Measurements from ENCODE around the gene JAK3.

The JAK3 gene

DNA sequence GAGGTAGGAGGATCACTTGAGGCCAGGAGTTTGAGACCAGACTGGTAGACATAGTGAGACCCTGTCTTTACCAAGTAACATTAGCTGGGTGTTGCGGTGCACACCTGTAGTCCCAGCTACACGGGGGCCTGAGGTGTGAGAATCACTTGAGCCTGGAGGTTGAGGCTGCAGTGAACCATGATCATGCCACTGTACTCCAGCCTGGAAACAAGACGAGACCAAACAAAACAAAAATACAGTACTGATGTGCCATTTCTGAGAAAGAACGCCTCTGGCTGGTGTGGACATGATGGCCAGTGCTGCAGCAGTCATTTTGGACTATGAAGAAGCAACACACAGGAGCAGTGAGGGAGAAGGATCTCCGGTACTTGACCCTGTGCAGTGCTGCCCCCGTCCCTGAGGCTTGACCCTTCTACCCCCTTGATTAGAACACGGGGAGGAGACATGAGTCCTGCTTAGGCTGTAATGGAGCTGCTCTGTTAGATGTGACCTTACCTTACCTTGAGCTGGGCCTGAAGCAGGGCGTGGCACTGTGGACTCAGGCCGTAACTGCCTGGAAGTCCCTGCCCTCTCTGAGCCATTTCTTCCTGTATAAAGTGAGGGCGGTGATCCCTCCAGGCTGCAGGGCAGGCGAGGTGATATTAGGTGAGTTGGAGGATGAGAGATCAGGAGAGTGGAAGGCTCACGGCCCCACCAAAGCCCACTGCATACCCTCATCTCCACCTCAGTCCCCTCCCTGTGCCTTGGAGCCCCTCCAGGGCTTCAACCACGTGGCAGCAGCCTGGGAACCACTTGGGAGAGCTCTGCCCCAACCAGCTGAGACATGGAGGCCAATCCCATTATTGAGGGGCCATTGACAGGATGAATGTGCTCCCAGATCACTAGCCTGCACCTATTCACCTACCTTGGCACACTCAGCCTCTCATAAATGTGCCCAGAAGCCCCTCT lies 17.9 kb upstream of the JAK3 start:
- no peak for DNase-seq

DNA sequence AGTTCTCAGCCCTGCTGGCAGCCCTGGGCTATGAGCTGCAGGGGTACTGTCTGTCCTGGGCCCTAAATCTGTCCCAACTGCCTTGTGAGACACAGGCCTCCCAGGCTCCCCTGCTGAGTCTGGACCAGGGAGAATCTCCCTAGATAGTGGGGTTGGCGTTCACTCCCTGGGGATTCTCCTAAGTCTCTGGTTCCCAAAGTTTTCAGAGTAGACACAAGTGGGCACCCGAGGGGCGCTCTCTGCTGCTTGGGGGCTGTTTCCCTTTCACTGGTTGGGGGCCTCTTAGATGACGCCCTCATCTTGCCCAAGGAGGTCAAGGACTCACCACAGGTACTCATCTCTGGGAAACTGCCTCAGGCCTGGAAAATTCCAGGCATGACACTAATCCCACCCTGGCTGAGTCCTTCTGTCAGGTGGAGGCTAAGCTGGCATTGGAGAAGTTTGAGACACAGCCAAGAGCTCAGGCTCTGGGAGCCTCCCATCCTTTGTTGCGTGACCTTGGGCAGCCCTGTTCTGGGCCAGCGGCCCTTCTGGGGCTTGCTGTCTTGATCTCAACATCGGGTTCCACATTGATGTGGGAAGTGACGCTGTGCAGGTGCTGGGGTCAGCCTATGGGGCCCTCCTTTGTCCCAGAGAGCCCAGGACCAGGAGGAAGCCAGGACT lies 15.9 kb upstream of the JAK3 start:
- no peak for DNase-seq

DNA sequence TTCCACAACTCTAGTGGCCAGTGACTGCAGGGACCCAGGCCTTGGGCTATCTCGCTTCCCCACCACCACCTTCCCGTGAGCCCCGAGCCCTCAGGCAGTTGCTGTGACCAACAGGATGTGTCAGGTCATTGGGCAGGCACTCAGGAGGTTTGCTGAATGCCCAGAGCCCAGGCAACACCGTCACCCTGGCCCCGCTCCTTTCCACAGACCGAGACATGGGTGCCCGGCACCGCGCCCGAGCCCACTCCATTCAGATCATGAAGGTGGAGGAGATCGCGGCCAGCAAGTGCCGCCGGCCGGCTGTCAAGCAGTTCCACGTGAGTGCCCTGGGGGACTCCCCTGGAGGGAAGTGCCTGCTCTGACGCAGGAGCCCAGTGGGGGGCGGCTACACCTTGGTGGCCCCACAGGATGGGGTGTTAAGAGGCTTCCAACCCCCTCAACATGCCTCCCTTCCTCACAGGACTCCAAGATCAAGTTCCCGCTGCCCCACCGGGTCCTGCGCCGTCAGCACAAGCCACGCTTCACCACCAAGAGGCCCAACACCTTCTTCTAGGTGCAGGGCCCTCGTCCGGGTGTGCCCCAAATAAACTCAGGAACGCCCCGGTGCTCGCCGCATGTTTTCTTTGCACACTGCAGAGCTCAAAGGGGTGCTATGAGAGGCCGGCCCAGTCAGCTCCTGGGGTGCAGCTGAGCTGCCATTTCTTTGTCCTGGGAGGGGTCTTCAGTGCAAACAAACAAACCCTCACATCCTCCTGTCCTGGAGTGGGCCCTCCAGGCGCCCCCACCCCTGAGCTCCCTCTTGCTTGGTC lies 15.1 kb upstream of the JAK3 start:
- DNase-seq, result no peak

DNA sequence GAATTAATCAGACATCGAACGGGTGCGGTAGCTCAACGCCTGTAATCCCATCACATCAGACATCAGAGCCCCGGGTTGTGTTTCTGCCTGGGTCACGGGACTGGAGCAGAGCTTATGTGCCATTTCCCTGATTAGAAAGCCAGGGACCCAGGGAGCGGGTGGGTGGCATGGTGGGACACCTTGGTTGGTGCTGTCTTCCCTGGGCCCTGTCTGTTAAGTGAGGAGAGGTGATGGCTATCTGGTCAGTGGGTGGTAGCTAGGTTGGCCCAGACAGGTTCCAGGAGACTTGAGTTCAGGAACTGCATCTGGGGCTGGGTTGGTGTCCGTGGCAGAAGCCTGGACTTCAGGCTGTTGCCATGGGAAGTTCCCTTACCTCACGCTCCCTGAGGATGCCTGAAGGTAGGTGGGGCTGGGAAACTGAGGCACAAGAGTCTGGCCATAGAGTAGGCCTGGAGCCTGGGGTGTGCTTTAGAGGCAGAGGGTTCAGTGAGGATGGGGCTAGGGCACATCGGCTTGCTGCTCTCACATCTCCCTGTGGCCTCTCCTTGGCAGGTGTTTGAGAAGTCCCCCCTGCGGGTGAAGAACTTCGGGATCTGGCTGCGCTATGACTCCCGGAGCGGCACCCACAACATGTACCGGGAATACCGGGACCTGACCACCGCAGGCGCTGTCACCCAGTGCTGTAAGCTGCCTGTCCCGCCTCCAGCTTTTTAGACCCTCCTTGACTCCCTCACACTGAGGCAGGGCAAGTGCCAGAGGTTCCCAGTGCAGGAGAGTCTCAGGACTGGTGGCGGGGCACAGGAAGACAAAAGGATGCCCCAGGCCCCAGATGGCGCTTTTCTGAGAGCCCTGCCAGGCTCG lies 14.0 kb upstream of the JAK3 start:
- DNase-seq, result no peak

DNA sequence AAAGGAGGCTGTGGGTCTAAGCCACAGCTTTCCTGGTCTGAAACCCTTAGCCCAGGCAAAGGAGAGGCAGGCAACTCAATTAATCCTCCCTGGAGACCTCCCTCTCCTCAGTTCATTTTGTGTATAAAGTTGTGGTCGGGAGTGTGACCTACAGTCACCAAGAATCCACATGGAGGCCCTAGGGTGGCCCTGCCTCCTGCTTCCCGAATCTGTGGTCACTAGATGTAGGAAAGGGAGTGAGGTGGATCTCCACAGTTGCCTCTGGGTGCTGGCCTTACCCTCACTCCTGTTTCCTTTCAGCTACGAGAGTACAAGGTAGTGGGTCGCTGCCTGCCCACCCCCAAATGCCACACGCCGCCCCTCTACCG lies 13.2 kb upstream of the JAK3 start:
- no peak for DNase-seq

DNA sequence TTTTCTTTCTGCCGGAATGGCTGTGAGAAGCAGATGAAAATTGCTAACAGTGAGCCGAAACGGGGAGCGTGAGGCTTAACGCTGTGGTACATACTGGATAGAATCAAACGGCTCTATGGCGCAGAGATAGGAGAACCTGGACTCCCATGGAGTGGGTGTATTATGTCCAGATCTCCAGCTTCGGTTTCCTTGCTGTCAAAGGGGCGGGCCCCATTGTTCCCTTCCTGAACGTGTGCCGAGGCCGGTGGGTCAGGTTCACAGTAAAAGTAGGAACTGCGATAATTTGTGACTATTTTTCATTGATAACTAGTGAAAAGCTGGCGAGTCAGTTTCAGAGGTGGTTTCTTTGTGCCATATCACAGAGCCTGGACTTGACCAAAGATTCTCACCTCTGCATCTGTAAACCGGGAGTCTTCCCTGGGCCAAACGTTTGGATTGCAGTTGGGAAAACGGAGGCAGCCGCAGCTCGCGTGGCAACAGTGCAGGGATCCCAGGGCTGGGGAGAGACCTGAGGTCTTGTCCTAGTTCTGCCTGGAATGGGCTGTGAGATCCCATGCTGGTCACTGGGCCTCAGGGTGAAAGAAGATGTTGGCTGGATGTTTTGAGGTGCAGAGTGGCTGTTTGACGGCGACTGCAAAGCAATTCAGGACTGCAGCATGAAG lies 12.7 kb upstream of the JAK3 start:
- no peak for DNase-seq

DNA sequence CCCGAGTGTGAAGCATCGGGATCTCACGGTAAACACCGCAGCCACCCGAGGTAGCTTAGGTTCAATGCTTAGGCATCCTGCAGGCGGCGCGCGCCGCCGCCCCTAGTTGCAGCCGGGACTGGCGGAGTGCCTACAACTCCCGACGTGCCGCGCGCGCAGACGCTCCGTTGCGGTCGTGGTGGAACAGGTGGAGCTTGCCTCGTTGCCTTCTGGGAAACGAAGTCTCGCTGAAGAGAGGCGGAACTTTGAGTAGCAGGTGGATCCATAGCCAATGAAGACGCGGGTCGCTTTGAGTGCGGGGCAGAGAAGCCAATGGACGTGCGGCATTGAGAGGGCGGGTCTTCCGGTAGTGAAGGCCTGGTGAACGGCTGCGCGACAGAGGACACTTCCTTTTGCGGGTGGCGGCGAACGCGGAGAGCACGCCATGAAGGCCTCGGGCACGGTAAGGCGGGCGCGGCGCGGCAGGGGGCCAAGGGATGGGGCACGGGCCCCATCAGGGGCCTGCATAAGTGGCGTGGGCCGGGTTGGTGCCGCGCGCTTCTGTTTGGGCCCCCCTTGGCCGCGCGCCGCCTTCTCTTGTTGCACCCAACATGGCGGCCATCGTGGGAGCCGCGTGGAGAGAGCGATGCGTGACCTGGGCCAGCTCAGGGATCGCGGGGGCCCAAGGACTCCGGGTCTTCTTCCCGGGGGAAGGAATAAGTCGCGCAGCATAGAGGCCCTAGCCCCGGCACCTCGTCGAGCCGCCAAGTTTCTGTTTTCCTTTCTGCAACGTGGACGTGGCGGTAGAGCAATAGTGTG lies 11.9 kb upstream of the JAK3 start, which contains the start of gene RPL18A:
Gene RPL18A (plus strand): TSS at position 378 of the 798 bp plus-strand sequence. CDS start 47 bp downstream, at position 425.
- peak; percentile 100 for DNase-seq

DNA sequence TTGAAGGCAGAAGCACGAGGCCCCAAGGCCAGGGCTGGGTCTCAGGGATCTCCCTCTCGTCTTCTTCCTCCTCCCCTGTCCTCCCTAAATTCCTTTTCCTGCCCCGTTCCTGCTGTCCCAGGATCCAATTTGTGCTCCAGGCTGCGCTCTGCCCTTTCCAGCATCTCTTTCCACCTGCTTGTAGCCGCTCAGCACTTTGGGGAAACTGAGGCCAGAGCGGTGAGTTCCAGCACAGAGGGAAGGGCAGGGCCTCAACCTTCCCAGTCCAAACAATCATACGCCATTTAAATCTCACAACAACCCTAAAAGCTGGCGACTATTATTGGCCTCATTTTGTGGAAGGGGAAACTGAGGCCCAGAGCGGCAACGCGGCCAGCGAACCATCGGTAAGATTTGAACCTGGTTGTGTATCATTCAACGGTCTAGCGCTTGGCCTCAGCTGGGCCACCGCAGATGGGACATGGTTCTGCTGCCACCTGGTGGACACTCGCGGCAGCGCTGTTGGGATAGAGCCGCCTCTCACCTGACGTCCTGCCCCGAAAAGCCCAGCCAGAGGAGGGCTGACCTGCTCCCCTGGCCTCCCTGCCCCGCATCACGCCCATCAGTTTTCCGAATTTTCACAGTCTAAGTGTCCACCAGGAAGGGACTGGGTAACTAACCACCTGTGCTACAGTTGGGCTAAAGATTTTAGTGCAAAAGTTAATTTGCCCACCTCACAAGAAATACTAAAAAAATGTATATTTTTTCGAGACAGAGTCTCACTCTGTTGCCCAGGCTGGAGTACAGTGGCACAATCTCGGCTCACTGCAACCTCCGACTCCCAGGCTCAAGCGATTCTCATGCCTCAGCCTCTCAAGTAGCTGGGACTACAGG lies 7.7 kb upstream of the JAK3 start:
- peak; percentile 54 for DNase-seq

DNA sequence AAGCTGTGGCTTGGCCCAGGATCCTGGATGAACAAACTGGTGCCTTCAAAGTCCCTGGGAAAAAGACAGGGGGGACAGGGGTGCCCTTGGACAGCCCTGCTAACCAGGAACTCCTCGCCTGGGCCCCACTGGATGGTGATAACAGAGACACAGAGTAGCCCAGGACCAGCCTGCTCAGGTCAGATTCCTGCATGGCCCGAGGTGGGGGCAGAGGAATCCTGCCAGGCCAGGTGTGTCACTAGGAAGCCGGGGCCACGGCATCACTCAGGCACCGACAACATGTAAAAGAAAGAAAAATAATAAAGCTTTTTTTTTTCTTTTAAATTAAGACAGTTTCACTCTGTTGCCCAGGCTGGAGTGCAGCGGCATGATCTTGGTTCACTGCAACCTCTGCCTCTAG lies 6.3 kb upstream of the JAK3 start:
- no peak for DNase-seq

DNA sequence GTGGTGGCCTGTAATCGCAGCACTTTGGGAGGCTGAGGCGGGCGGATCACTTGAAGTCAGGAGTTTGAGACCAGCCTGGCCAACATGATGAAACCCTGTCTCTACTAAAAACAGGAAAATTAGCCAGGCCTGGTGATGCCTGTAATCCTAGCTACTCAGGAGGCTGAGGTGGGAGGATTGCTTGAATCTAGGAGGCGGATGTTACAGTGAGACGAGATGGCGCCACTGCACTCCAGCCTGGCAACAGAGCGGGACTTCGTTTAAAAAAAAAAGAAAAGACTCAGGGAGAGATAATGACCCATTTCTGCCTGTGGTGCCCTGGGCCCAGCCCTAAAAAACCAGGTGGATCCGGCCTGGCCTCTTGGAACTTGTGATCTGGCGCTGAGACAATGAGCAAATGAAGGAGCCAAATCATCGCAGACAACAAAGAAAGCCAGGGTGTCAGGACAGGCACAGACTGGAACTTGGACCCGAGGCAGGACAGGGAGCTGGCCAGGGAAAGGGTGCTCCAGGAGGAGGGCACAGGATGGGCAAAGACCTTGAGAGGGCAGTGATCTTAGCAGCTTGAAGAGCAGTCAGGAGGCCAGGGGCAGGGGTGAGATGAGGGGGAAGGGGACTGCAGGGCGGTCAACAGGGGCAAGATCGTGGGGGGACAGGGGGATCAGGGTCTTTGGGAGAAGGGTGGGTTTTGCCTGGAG lies 962 bp upstream of the JAK3 start:
- DNase-seq, result no peak

DNA sequence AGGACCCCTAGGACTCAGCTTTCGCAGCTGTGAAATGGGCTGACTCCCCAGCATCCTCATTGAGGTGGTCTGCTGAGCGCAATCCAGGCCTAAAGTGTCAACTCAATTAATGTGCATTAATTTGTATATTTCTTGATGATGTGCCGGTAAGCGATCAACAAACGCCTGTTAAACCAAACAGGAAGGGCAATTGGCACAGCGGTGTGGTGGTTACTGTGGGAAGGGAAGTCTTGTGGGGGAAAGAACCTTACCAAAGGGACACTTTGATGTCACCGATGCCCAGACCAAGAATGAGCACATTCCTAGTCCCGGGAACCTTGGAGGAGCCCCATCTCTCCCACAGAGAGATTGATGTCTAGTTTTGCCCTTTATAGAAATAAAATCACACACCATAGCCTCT lies 1.6 kb downstream of the JAK3 start:
- DNase-seq, result no peak

DNA sequence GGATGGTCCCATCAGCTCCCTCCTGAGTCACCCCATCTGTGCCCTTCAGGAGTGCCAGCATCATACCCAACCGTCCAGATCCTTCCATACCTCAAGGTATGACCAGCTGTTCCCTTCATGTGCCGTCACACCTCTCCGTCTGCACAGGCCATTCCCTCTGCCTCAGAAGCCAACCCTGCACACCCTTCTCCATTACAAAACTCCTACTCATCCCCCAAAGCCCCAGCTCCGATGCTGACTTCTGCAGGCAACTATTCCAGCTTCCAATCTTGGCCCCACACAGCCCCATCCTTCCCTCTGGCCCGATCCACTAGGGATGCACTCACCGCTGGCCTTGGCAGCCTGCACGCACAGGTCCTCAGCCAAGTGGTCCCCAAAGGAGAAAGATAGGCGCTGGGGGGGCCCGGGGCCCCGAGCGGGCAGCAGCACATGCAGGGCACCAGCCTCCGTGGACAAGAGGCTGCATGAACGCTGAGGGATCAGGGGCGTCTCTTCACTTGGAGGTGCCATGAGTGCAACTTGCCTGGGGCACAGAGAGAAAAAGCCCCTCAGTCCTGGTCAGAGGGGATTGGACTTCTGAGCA lies 3.8 kb downstream of the JAK3 start:
- DNase-seq, result no peak

DNA sequence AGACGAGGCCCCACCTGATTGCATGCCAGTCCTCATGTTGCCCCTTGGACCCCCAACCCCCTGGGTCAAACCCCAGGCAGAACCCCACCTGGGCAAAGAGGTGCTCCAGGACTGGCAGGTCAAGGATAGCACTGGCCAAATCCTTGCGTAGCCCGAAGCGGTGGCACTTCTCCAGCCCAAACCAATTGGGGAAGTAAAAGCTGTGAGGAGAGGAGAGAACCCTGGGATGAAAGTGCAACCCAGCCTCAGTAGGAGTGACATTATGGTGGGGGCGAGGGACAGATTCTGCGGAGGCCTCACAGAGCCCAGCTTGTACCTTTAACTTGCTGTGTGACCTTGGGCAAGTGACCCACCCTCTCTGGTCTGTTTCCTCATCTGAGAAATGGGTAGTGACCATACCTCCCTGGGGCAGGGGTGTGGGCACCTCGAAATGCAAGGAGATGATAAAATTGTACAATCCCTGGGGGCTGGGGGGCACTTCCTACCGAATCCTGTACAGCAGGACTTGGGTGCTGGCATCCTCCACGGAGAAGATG lies 4.4 kb downstream of the JAK3 start:
- DNase-seq, result no peak

DNA sequence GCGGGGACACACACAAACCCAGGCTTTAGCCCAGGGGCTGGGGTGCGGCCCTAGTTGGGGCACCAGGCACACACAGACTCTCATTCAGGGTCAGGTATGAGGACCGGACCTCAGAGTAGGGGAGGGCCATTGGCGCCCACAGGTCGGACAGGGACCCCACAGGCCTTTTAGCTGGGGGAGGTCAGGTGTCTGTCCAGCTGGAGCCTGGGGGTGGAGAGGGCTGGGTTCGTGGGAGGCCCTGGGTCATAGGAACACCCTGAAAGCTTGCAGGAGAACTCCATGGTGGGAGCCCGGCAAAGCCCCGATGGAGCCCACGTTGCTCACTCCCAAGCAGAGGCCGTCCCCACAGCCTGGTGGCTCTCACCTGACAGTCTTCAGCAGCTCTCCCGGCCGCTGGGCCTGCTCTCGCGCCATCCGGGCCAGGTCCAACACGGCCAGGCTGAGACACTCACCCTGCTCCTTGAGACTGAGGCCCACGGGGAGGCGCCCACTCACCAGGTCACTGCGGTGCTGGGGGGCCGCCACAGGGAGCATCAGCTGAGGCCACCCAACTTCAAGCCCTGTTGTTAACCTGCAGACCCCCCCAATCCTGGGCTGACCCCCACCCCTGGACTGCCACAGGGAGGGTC lies 5.0 kb downstream of the JAK3 start:
- DNase-seq, result no peak

DNA sequence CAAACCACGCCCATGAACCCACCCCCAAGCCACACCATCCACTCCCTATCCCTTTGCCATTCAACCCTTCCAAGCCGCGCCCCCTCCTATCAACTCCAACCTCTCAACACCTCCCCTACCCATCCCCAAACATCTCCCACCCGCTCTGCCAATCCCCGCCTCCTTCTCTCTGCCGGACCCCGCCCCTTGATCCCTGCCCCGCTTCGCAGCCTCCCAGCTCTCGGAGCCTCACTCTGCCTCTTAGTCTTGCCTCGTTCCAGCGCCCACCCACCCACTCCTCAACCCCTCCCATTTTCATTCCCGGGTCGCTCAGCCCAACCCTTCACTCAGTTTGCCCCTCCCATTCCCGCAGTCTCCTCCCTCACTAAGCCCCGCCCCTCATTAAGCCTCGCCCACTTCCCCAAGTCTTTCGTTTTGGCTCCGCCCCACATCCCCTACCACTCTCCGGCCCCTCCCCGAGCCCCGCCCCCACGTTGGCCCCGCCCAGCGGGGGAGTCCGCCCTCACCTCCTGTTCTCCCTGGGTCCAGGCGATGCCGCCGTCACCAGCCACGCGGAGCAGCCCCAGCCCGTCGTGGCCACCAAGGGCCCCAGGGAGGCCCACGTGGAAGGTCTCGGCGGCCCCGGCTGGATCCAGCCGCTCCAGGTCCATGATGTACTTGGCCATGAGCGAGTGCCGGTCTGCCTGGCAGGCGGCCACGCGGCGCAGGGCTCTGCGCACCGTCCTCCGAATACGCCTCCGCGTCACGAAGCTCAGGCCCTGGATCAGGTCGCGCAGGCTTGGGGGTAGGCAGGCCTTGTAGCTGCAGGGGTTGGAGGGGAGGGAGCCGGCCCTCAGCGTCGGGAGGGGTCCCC lies 5.7 kb downstream of the JAK3 start:
- DNase-seq, result no peak

DNA sequence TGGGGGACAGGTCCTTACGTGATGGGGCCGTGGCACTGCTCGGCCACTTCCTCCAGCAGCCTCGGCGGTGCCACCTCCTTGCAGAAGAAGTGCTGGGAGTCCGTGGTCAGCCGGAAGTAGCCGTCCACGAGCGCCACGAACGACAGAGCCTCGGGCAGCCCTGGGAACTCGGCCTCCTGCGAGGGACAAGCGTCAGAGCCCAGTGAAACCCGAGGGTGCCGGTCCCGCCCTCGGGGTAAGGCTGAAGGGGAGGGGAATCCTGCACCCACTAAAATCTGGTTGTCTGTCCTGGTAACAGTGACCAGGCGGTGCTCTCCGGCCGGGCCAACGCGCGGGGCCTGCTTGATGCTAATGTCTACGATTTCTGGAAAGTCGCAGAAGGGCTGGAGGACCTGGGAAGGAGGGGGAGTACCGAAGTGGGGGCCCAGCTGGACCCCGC lies 6.4 kb downstream of the JAK3 start:
- no peak for DNase-seq

DNA sequence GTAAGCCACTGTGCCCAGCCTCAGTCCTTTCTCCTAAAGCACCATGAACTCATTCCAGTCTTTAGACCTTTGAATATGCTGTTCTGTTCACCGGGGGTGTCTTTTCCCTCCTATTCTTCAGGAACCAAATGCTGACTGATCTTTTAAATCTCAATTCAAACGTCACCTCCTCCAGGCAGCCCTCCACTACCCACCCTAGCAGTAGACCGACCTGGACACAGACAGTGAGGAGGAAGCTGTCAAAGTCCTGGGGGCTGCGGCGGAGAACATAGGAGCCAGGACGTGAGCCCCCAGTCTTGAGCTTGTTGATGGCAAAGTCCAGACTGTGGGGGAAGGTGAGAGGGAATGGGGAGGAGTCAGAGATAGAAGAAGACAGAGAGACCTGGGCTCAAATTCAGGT lies 7.8 kb downstream of the JAK3 start:
- DNase-seq, result no peak
